ENCODE data around the gene ELOVL6.

Gene ELOVL6

DNA sequence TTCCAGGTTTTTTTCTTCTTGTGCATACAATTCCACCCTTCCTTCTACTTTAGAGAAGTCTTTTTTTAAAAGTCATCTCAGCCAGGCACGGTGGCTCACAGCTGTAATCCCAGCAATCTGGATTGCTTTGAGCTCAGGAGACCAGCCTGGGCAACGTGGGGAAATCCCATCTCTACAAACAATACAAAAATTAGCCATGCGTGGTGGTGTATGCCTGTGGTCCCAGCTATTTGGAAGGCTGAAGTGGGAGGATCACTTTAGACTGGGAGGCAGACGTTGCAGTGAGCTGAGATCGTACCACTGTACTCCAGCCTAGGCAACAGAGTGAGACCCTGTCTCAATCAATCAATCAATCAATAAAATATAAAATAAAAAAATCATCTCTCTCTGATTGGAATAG lies 14.8 kb downstream of the ELOVL6 start:
- H4K20me1 ChIP-seq (ENCODE audit: insufficient read depth) = no peaks in the 10 kb centered on the region
- peaks cover 12% of the 10 kb centered on the region for H3K4me1 ChIP-seq (ENCODE audit: low read depth, poor library complexity, severe bottlenecking)
- H2AFZ ChIP-seq (ENCODE audit: low read depth) = no peak overlapping the region
- H3K27me3 ChIP-seq (ENCODE audit: insufficient read depth, low read depth) = no peaks in the 10 kb centered on the region
- H3K4me3 ChIP-seq (IDR thresholded peaks at IDR 0.05; ENCODE audit: insufficient read depth, low read depth, low read length) = no peak overlapping the region
- no peak overlapping the region for H3K9ac ChIP-seq
- no peak overlapping the region for H3K4me2 ChIP-seq
- TF ChIP-seq, protein P1, sequence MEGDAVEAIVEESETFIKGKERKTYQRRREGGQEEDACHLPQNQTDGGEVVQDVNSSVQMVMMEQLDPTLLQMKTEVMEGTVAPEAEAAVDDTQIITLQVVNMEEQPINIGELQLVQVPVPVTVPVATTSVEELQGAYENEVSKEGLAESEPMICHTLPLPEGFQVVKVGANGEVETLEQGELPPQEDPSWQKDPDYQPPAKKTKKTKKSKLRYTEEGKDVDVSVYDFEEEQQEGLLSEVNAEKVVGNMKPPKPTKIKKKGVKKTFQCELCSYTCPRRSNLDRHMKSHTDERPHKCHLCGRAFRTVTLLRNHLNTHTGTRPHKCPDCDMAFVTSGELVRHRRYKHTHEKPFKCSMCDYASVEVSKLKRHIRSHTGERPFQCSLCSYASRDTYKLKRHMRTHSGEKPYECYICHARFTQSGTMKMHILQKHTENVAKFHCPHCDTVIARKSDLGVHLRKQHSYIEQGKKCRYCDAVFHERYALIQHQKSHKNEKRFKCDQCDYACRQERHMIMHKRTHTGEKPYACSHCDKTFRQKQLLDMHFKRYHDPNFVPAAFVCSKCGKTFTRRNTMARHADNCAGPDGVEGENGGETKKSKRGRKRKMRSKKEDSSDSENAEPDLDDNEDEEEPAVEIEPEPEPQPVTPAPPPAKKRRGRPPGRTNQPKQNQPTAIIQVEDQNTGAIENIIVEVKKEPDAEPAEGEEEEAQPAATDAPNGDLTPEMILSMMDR (conservative IDR thresholded peaks at IDR 0.05; ENCODE audit: low read depth, low read length) = no peak
- H3K27ac ChIP-seq = no peak overlapping the region
- no peaks in the 10 kb centered on the region for H3K79me2 ChIP-seq (ENCODE audit: insufficient read depth, low read depth)
- no peaks in the 10 kb centered on the region for H3K36me3 ChIP-seq (ENCODE audit: insufficient read depth)

DNA sequence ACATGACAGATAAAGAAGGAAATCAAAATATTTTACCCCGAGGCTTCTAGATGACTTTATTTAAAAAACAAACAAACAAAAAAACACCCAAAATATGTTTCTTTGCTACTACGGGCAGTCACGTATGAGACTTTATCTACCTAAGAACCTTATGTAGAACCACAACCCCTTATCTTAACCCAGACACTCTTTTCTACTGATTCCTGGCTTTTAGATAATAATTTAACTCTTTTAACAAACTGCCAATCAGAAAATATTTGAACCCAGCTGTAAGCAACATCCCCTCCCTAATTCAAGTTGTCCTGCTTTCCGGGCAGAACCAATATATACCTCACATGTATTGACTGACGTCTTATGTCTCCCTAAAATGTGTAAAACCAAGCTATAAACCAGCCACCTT lies 15.4 kb downstream of the ELOVL6 start:
- Histone ChIP-seq H3K36me3 (ENCODE audit: insufficient read depth) (no peaks in the 10 kb centered on the region), H3K27ac (no peak overlapping the region), H3K27me3 (ENCODE audit: insufficient read depth, low read depth) (no peaks in the 10 kb centered on the region), H3K4me1 (ENCODE audit: low read depth, poor library complexity, severe bottlenecking) (peaks cover 6% of the 10 kb centered on the region), H4K20me1 (ENCODE audit: insufficient read depth) (no peaks in the 10 kb centered on the region), H3K9ac (no peak overlapping the region), H2AFZ (ENCODE audit: low read depth) (no peak overlapping the region), H3K4me3 (IDR thresholded peaks at IDR 0.05; ENCODE audit: insufficient read depth, low read depth, low read length) (no peak overlapping the region), H3K79me2 (ENCODE audit: insufficient read depth, low read depth) (no peaks in the 10 kb centered on the region), H3K4me2 (no peak overlapping the region)
- TF ChIP-seq, protein P1 (conservative IDR thresholded peaks at IDR 0.05; ENCODE audit: low read depth, low read length) = no peak

DNA sequence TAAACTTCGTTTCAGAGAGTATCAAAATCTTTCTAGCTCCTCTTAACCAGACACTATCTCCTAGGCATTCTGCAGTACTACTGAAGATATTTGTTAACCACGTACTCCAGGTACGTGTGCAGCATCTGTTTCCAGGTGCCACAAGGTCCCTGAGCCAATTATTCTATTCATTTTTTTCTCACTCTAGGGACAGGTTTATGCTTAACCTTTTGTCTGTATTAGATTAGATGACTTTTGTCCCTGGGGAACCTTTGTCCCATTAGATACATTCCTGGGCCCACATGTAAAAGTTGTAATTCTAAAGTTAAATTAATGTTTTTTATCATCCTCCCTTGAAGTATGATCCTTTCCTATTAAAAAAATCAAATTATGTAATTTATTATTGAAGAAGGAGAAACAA lies 16.5 kb downstream of the ELOVL6 start:
- H3K9ac ChIP-seq = no peak overlapping the region
- no peaks in the 10 kb centered on the region for H3K27me3 ChIP-seq (ENCODE audit: insufficient read depth, low read depth)
- TF ChIP-seq, protein P1 (conservative IDR thresholded peaks at IDR 0.05; ENCODE audit: low read depth, low read length) = no peak
- H3K79me2 ChIP-seq (ENCODE audit: insufficient read depth, low read depth) = no peaks in the 10 kb centered on the region
- H3K27ac ChIP-seq = no peak overlapping the region
- H2AFZ ChIP-seq (ENCODE audit: low read depth) = no peak overlapping the region
- no peak overlapping the region for H3K4me2 ChIP-seq
- H3K4me1 ChIP-seq (ENCODE audit: low read depth, poor library complexity, severe bottlenecking) = no peaks in the 10 kb centered on the region
- H3K4me3 ChIP-seq (IDR thresholded peaks at IDR 0.05; ENCODE audit: insufficient read depth, low read depth, low read length) = no peak overlapping the region
- no peaks in the 10 kb centered on the region for H3K36me3 ChIP-seq (ENCODE audit: insufficient read depth)
- H4K20me1 ChIP-seq (ENCODE audit: insufficient read depth) = no peaks in the 10 kb centered on the region

DNA sequence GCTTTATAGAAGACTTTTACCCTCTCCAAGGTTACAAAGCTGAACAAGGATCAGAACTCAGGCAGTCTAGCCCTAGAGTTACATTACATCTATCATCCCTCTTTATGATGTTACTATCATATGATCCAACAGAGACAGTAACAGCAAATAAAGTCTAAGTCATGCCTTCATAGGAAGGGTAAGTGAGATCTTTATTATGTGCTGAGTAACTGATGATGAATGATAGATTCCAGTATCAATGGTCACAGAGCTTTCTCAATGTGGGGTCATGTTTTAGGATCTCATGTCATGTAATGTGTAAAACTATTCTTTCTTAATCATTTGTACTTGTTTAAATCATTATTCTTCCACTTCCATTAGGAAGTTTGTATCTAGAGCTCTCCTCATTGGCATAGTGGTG lies 22.8 kb downstream of the ELOVL6 start:
- H3K4me2 ChIP-seq = no peak overlapping the region
- H3K4me3 ChIP-seq (IDR thresholded peaks at IDR 0.05; ENCODE audit: insufficient read depth, low read depth, low read length) = no peak overlapping the region
- no peaks in the 10 kb centered on the region for H3K4me1 ChIP-seq (ENCODE audit: low read depth, poor library complexity, severe bottlenecking)
- H3K36me3 ChIP-seq (ENCODE audit: insufficient read depth) = no peaks in the 10 kb centered on the region
- H3K27me3 ChIP-seq (ENCODE audit: insufficient read depth, low read depth) = no peaks in the 10 kb centered on the region
- H3K27ac ChIP-seq = no peak overlapping the region
- H4K20me1 ChIP-seq (ENCODE audit: insufficient read depth) = no peaks in the 10 kb centered on the region
- H3K79me2 ChIP-seq (ENCODE audit: insufficient read depth, low read depth) = no peaks in the 10 kb centered on the region
- H2AFZ ChIP-seq (ENCODE audit: low read depth) = no peak overlapping the region
- no peak overlapping the region for H3K9ac ChIP-seq
- TF ChIP-seq, protein P1 (conservative IDR thresholded peaks at IDR 0.05; ENCODE audit: low read depth, low read length) = no peak

Data from KMS-11 (cell line).